Lung (tissue), 12 donors: ENCODE measurements around the gene ADIRF. TPM values are rescaled to one million over a fixed set of nuclear protein-coding genes. Genes with fewer than 3 reads are reported as not detected.

Experiments
- ATAC-seq: fragments of 200-7000 bp; cut with Tn5 transposase; one replicate; pipeline ENCODE4 v1.9.1; 2020; ENCODE audit warnings: moderate number of reproducible peaks; ENCODE audit not compliant: insufficient read depth, low FRiP score
- DNase-seq, 3 donors: peaks; one replicate each; pipeline ENCODE4 v3.0.0-alpha.2; 2013 to 2017
- H3K27ac ChIP-seq, 2 donors: one replicate each; pipeline ENCODE4 v1.5.1; 2013; ENCODE audit warnings: mild to moderate bottlenecking in 2 of 2, moderate library complexity in 2 of 2, control low read depth in 1 of 2, inconsistent platforms in 1 of 2, low read depth in 1 of 2, low read length in 1 of 2
- H3K27me3 ChIP-seq, 3 donors: one replicate each; pipeline ENCODE4 v1.5.1; 2013; ENCODE audit warnings: low read length in 2 of 3; ENCODE audit not compliant: control insufficient read depth in 3 of 3, insufficient read depth in 3 of 3
- H3K36me3 ChIP-seq, 4 donors: one replicate each; pipeline ENCODE4 v1.5.1; 2013; ENCODE audit warnings: low read length in 4 of 4, mild to moderate bottlenecking in 1 of 4, moderate library complexity in 1 of 4; ENCODE audit not compliant: control insufficient read depth in 4 of 4, insufficient read depth in 4 of 4
- H3K4me1 ChIP-seq, 5 donors: one replicate each; pipeline ENCODE4 v1.5.1; 2013; ENCODE audit warnings: low read length in 5 of 5, mild to moderate bottlenecking in 2 of 5, moderate library complexity in 1 of 5; ENCODE audit not compliant: control insufficient read depth in 5 of 5, insufficient read depth in 5 of 5
- H3K4me3 ChIP-seq: one replicate; pipeline ENCODE4 v1.5.1; 2013; ENCODE audit warnings: mild to moderate bottlenecking, control low read depth, moderate library complexity
- H3K9ac ChIP-seq, 2 donors: one replicate each; pipeline ENCODE4 v1.5.1; 2013; ENCODE audit warnings: low read length in 2 of 2, control low read depth in 1 of 2; ENCODE audit not compliant: insufficient read depth in 1 of 2
- H3K9me3 ChIP-seq, 4 donors: one replicate each; pipeline ENCODE4 v1.5.1; 2013; ENCODE audit warnings: low read length in 3 of 4, mild to moderate bottlenecking in 1 of 4, moderate library complexity in 1 of 4; ENCODE audit not compliant: control insufficient read depth in 4 of 4, insufficient read depth in 3 of 4
- CTCF ChIP-seq: IDR thresholded peaks from 2 replicates; pipeline ENCODE4 v1.5.1; 2012; ENCODE audit warnings: mild to moderate bottlenecking; ENCODE audit errors: control extremely low read depth, extremely low read depth
- WGBS, 2 donors: extraction: QIAGEN DNeasy Blood & Tissue Kit; methylation state at CpG; one replicate each; pipeline ENCODE4 v1.1.7; 2013; 5-methylcytosine and 5-hydroxymethylcytosine counted together
- polyA plus RNA-seq, 2 donors: library from polyadenylated mRNA; stranded (reverse); fragments of 200-250 nt; gene quantifications; one replicate each; pipeline ENCODE4 v1.2.1, GENCODE V29; 2013
- total RNA-seq, 2 donors: library from RNA; depleted of rRNA in 1 of 2; stranded (reverse); fragments of >200 nt in 1 of 2; gene quantifications; one replicate each; pipeline ENCODE4 v1.2.1, GENCODE V29; 2014 to 2021
- donor health status: control.
- donor health status: control.
- donor health status: Bipolar disorder and iron deficiency.
- donor health status: healthy.
- donor health status: DM: yes; HTN: yes; CAD: no.

ADIRF gene
- total and polyA plus RNA-seq, 4 donors = 61.4 to 597 (median 320) TPM

- peaks cover 0 to 13% (median 6%) of the 10 kb centered on the region in 3 donors for H3K27me3 ChIP-seq
- H3K27ac ChIP-seq = peak overlapping the region; percentile 83 to 98
- no peak for TF ChIP-seq CTCF
- ATAC-seq (peak; percentile 31), DNase-seq (peak in 1 of 3 donors; percentile 77)
- 16 to 34% methylated on average over 29 to 30 of the region's 30 CpGs for WGBS, 2 donors
- H3K36me3 ChIP-seq = no peaks in the 10 kb centered on the region
- H3K9me3 ChIP-seq = no peaks in the 10 kb centered on the region
- peak overlapping the region; percentile 53 for H3K4me3 ChIP-seq
- H3K4me1 ChIP-seq = peaks cover 0 to 51% (median 35%) of the 10 kb centered on the region in 5 donors
- peak overlapping the region; percentile 86 to 90 for H3K9ac ChIP-seq
Measured at GRCh38 chr10:86970162-86970981, 2.1 kb downstream of the ADIRF start.

GRCh38 chr10:86970982-86971231 lies 2.6 kb downstream of the ADIRF start:
- DNase-seq (no peak), ATAC-seq (peak; percentile 10)
- peak overlapping the region; percentile 83 to 98 for H3K27ac ChIP-seq
- TF ChIP-seq CTCF = no peak
- H3K9me3 ChIP-seq = no peaks in the 10 kb centered on the region
- no peaks in the 10 kb centered on the region for H3K36me3 ChIP-seq
- peak overlapping the region; percentile 86 to 90 for H3K9ac ChIP-seq
- peaks cover 0 to 49% (median 35%) of the 10 kb centered on the region in 5 donors for H3K4me1 ChIP-seq
- H3K27me3 ChIP-seq = peaks cover 0 to 13% (median 6%) of the 10 kb centered on the region in 3 donors
- peak overlapping the region; percentile 53 for H3K4me3 ChIP-seq
- 0 to 1% methylated on average over 20 of the region's 20 CpGs for WGBS, 2 donors

- no peak for TF ChIP-seq CTCF
- H3K27me3 ChIP-seq = peaks cover 0 to 13% (median 6%) of the 10 kb centered on the region in 3 donors
- peaks cover 0 to 44% (median 33%) of the 10 kb centered on the region in 5 donors for H3K4me1 ChIP-seq
- peak overlapping the region; percentile 83 to 98 for H3K27ac ChIP-seq
- ATAC-seq (peak; percentile 89), DNase-seq (peak; percentile 84 to 92 (median 88))
- no peaks in the 10 kb centered on the region for H3K36me3 ChIP-seq
- H3K9ac ChIP-seq = peak overlapping the region; percentile 26 to 90
- no peaks in the 10 kb centered on the region for H3K9me3 ChIP-seq
- peak overlapping the region; percentile 53 for H3K4me3 ChIP-seq
- WGBS, 2 donors = 6 to 11% methylated on average over 55 to 66 of the region's 66 CpGs
Measured at GRCh38 chr10:86971232-86971991, 3.1 kb downstream of the ADIRF start.
